ENCODE results near the gene PIN1.

DNA sequence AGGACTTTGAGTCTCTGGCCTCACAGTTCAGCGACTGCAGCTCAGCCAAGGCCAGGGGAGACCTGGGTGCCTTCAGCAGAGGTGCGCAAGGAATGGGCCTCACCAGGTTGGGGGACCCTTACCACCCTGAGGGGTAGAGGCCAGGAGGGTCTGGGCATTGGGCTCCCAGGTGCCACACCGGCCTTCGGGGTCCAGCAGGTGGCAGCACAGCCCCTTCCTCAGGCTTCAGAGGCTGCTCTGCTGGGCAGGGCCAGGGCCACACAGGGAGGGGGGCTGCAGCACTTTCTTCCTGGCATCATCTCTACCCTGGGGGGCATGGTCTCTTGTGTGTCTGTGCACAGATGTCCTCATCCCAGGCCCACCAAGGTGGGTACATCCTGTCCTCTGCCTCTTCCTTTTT lies 12.9 kb downstream of the PIN1 start:
- TF ChIP-seq, protein P1, sequence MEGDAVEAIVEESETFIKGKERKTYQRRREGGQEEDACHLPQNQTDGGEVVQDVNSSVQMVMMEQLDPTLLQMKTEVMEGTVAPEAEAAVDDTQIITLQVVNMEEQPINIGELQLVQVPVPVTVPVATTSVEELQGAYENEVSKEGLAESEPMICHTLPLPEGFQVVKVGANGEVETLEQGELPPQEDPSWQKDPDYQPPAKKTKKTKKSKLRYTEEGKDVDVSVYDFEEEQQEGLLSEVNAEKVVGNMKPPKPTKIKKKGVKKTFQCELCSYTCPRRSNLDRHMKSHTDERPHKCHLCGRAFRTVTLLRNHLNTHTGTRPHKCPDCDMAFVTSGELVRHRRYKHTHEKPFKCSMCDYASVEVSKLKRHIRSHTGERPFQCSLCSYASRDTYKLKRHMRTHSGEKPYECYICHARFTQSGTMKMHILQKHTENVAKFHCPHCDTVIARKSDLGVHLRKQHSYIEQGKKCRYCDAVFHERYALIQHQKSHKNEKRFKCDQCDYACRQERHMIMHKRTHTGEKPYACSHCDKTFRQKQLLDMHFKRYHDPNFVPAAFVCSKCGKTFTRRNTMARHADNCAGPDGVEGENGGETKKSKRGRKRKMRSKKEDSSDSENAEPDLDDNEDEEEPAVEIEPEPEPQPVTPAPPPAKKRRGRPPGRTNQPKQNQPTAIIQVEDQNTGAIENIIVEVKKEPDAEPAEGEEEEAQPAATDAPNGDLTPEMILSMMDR (conservative IDR thresholded peaks at IDR 0.05) = peak; percentile 67; the same call in 1 of the 2 replicates
- TF ChIP-seq ZFX (IDR thresholded peaks at IDR 0.05) = no peak

All from C4-2B (cell line).